Neural progenitor cell (in vitro differentiated cells): ENCODE data around the gene PKN1.

ENCODE experiments used
- CTCF ChIP-seq: fragments of 200-600 bp; sonication (generic); IDR thresholded peaks from 2 replicates; pipeline ENCODE4 v1.5.1; 2017; ENCODE audit warnings: antibody characterized with exemption, mild to moderate bottlenecking
- EZH2 ChIP-seq: fragments of 200-600 bp; sonication (generic); IDR thresholded peaks from 2 replicates; pipeline ENCODE4 v1.6.1; 2017; ENCODE audit warnings: antibody characterized with exemption, mild to moderate bottlenecking, moderate library complexity
- EZH2phosphoT487 ChIP-seq: fragments of 200-600 bp; sonication (generic); IDR thresholded peaks from 2 replicates; pipeline ENCODE4 v1.6.1; 2017; ENCODE audit warnings: antibody characterized with exemption

GRCh38 chr19:14495672-14496028, 62.5 kb downstream of the PKN1 start:
- no peak for TF ChIP-seq CTCF
- no peak for TF ChIP-seq EZH2
- no peak for TF ChIP-seq EZH2phosphoT487
